Ishikawa (cell line): ENCODE measurements around the gene TBC1D9.

Experiments
- CEBPB ChIP-seq: IDR thresholded peaks from 2 replicates; pipeline ENCODE4 v1.6.1; 2012
- CREB1 ChIP-seq: IDR thresholded peaks from 2 replicates; pipeline ENCODE4 v1.6.1; 2012; ENCODE audit warnings: low read depth
- EGR1 ChIP-seq: IDR thresholded peaks from 2 replicates; pipeline ENCODE4 v1.6.1; 2012
- EP300 ChIP-seq: IDR thresholded peaks from 2 replicates; pipeline ENCODE4 v1.6.1; 2012; ENCODE audit warnings: borderline replicate concordance
- FOXM1 ChIP-seq: IDR thresholded peaks from 2 replicates; pipeline ENCODE4 v1.6.1; 2012; ENCODE audit warnings: low read depth, borderline replicate concordance
- MAX ChIP-seq: IDR thresholded peaks from 2 replicates; pipeline ENCODE4 v1.6.1; 2012
- NFIC ChIP-seq: IDR thresholded peaks from 2 replicates; pipeline ENCODE4 v1.6.1; 2012
- RAD21 ChIP-seq: IDR thresholded peaks from 2 replicates; pipeline ENCODE4 v1.6.1; 2012; ENCODE audit warnings: low read depth
- REST ChIP-seq: IDR thresholded peaks from 2 replicates; pipeline ENCODE4 v1.6.1; 2012; ENCODE audit warnings: low read depth, mild to moderate bottlenecking
- TAF1 ChIP-seq: IDR thresholded peaks from 2 replicates; pipeline ENCODE4 v1.6.1; 2012; ENCODE audit warnings: low read depth, mild to moderate bottlenecking
- TCF12 ChIP-seq: IDR thresholded peaks from 2 replicates; pipeline ENCODE4 v1.6.1; 2012; ENCODE audit warnings: low read depth
- TEAD4 ChIP-seq: IDR thresholded peaks from 2 replicates; pipeline ENCODE4 v1.6.1; 2012
- USF1 ChIP-seq: IDR thresholded peaks from 2 replicates; pipeline ENCODE4 v1.6.1; 2012
- YY1 ChIP-seq: IDR thresholded peaks from 2 replicates; pipeline ENCODE4 v1.6.1; 2012; ENCODE audit warnings: low read depth
- ZBTB7A ChIP-seq: IDR thresholded peaks from 2 replicates; pipeline ENCODE4 v1.6.1; 2012; ENCODE audit warnings: low read depth

The TBC1D9 gene

GRCh38 chr4:140645614-140646412, 110.4 kb downstream of the TBC1D9 start:
- no peak for TF ChIP-seq TAF1
- TF ChIP-seq FOXM1: no peak
- TF ChIP-seq USF1: no peak
- no peak for TF ChIP-seq EGR1
- no peak for TF ChIP-seq REST
- no peak for TF ChIP-seq TCF12
- TF ChIP-seq YY1: no peak

GRCh38 chr4:140645196-140645595, 111.0 kb downstream of the TBC1D9 start:
- no peak for TF ChIP-seq MAX
- TF ChIP-seq TEAD4: no peak
- TF ChIP-seq TCF12: no peak
- no peak for TF ChIP-seq REST
- TF ChIP-seq NFIC: no peak
- TF ChIP-seq EP300: no peak
- no peak for TF ChIP-seq CREB1
- TF ChIP-seq RAD21: no peak
- TF ChIP-seq TAF1: no peak
- TF ChIP-seq CEBPB: no peak
- no peak for TF ChIP-seq FOXM1
- TF ChIP-seq EGR1: no peak
- no peak for TF ChIP-seq USF1
- no peak for TF ChIP-seq ZBTB7A
- no peak for TF ChIP-seq YY1

GRCh38 chr4:140644470-140645185, 111.6 kb downstream of the TBC1D9 start:
- TF ChIP-seq MAX: no peak
- TF ChIP-seq EP300: no peak
- TF ChIP-seq CREB1: no peak
- TF ChIP-seq NFIC: no peak
- TF ChIP-seq CEBPB: no peak
- TF ChIP-seq REST: no peak

GRCh38 chr4:140643571-140644055, 112.6 kb downstream of the TBC1D9 start:
- TF ChIP-seq EP300 (no peak), NFIC (no peak), ZBTB7A (no peak), FOXM1 (no peak), EGR1 (no peak), REST (no peak), TEAD4 (no peak)
